T-helper 1 cell treated with Interleukin-12 subunit alpha and Interleukin-12 subunit beta and Interleukin-4 antibody, amounts not matched to agents 30 ng/mL and 1 ng/mL, for 36 hours (primary cell): ENCODE measurements around the gene CRB2. TPM values are rescaled to one million over a fixed set of nuclear protein-coding genes. Genes with fewer than 3 reads are reported as not detected.

Experiments
- intact Hi-C: fragments of 100-400 bp; cut with micrococcal nuclease; formaldehyde crosslinking; loops from one replicate; pipeline ENCODE4 v1.15.1; 2024
- total RNA-seq: library from RNA; stranded (reverse); gene quantifications from 2 replicates; pipeline ENCODE4 v1.2.3, GENCODE V29; 2022

Gene CRB2
- total RNA-seq = not detected in 2 replicates

DNA sequence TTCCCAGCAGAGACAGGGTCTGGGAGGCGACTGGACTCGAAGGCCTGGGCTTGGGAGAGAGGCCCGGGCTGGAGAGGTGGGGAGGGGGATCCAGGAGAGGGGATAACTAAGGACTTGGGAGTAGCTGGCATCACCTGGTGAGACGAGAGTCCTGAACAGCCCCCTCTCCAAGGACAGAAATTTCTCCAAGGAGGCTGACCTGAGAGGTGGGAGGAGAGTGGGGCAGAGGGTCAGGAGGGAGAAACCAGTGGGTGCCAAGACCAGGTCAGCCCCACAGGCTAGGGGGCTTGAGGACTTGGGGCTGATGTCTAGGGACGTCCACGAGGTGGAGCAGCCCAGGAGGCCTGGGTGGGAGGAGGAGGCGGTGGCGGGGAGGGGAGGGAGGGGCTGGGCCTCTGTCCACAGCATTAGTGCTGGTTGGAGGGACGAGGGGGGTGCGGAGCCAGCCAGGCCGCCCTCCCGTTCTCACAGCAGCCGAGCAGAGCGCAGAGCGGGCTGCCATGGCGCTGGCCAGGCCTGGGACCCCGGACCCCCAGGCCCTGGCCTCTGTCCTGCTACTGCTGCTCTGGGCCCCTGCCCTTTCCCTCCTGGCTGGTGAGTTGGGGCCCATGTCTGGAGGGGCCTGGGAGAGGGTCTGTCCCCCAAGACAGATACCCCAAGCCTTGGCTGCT is at the start of gene CRB2:
Gene CRB2 (plus strand): TSS at position 437 of the 671 bp plus-strand sequence. CDS start 64 bp downstream, at position 501.
- intact Hi-C loops = no loop called here

DNA sequence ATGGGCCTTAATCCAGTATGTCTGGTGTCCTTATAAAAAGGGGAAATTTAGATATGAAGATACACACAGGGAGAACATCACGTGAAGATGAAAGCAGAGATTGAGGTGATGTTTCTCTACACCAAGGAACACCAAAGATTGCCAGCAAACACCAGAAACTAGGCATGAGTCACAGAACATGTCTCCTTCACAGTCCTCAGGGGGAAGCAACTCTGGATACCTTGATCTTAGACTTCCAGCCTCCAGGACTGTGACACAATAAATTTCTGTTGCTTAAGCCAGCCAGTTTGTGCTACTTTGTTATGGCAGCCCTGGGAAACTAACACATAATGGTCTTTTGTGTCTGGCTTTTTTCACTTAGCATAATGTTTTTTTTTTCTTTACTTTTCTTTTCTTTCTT is 46.4 kb upstream of the CRB2 start:
- intact Hi-C loops = loop anchor here (5.0 kb wide), 1 partner anchor 38 kb away; no protein-coding TSS in a partner anchor

DNA sequence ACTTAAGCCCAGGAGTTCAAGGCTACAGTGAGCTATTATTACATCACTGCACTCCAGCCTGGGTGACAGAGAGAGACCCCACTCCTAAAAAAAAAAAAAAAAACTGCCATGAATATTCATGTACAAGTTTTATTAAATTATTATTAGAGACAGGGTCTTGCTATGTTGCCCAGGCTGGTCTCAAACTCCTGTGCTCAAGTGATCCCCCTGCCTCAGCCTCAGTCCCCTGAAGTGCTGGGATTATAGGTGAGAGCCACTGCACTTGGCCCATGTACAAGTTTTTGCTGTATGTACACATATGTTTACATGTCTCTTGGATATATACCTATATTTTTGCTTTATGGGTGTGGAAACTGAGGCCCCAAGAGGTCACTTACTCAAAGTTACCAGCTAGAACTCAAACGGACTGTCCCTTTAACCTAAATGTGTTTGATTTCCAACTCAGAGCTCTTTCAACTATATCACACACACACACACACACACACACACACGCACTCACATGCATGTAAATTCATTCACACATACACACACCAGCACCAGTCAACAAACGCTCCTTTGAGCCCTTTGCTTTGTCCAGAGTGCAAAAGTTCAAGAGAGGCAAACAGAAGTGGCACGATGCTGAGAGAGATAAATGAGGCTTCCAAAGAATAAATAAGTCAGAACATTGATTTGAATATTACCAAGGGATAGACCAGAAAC is 45.3 kb upstream of the CRB2 start:
- intact Hi-C loops = no loop called here

DNA sequence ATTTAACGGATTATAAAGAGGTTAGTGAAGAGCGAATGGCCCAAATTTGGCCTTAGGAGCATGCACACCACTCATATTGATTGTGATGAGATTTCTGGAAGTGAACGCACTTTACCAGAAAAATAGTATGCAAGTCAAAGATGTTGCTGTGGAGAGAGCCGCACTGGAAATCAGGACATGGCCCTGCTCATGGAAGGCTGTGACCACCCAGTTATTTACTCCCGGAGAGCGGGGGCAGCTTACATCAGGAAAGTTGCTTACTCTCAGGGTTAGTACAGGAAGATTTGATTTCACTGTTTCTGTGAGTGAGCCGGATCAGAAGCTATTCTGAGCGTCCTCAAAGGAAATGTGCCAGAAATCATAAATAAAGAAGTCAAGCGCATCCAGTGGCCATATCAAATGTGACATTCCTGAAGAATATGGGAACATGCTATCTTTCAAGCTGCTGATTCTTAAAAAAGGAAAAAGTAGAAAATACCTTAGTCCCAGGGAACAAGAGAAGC is 44.7 kb upstream of the CRB2 start:
- intact Hi-C loops = no loop called here

DNA sequence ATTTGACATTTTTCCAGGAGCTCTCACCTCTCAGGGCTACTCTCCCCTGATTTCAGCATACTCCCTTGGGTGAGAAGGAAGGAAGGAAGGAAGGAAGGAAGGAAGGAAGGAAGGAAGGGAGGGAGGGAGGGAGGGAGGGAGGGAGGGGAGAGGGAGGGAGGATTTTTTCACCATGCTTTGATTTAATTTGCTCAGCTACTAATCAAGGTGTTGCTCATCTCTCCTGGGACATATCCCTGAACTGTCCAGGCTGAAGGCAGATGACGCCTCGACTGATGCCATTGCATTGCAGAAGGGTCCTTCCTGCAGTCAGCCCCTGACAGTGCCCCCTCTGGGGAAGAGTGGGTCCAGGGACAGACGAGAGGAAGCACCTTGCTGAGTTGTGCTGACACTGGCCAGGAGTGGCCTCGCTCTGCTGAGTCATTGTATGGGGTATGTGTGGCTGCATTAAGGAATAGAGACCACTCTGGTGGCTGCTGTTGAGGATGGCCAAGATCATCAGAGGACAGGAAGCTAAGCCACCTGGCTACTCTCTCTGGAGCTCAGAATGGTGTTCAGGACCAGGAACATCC is 43.6 kb upstream of the CRB2 start:
- intact Hi-C loops = no loop called here

DNA sequence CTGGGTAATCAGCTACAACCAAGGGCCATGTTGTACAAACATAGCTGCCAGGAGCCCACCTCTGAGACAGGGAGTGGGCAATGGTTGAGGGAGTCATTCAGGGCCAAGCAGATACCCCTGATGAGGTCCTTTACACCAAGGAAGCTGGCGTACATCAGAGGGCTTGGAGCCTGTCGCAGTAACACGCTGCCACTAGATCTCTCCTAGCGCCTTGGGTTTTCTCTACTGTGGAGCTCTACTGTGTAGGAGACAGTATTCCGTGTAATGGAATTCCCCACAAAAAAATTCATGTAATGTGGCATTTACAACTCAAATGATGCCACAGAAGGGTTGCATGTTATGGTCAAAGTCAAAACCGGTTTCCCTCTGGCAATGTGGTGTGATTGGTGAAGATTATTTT is 41.4 kb upstream of the CRB2 start:
- intact Hi-C loops = no loop called here

DNA sequence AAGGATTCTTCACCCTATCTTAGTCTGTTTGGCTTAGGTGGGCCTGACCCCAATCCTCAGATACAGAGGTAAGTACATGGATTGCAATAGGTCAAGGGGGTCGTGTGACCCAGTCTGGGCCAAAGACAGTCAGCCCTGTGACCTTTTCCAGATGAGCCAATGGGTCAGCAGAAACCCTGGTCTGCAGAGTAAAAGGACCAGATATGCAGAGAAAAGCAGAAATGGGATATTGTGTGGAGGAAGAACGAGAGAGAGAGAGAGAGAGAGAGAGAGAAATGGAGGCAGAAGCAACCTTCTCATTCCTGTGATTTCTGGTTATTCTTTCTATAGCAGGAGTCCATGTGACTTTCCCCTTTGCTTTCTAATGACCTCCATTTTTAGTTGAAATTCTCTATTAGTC is 40.4 kb upstream of the CRB2 start:
- intact Hi-C loops = no loop called here

DNA sequence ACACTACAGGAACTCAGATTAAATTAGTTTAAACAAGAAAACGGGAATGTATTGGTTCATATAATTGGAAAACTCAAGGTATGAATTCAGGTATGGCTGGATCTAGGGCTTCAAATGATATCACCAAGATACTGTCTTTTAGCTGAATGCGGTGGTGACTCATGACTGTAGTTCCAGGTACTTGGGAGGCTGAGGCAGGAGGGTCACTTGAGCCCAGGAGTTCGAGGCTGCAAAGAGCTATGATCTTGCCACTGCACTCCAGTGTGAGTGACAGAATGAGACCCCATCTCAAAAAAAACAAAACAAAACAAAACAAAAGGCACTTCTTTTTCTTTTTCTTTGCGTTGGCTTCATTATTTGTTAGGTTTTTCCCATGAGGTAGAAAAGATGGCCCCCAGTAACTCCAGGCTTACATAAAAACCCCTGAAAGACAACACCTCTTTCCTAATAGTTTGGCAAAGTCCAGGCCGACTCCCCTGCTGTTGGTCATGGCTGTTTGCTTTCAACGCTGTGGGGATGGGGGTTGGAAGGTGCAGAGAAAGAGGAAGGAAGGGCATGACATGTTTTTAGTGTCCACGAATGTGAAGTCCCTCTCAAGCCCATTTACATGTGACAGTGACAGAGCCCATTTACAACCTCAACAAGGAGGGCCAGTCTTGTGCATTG is 39.8 kb upstream of the CRB2 start:
- intact Hi-C loops = no loop called here

DNA sequence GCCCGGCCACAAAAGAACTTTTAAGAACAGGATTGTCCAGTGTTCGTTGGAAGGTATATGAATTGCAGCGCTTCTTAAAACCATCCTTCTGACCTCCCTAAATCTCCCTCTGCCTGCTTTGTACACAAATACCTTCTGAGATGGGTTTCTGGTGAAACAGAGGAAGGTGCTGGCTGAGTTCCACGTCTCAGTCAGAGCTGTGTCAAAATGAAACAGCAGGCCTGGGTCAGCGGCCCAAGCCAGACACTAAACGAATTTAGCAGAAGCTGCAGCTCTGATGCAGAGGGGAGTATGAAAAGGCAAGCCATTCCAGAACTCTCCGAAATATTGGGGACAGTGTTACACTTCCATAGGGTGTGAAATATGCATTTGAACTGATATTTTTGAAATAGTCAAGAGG is 37.8 kb upstream of the CRB2 start:
- intact Hi-C loops = no loop called here

DNA sequence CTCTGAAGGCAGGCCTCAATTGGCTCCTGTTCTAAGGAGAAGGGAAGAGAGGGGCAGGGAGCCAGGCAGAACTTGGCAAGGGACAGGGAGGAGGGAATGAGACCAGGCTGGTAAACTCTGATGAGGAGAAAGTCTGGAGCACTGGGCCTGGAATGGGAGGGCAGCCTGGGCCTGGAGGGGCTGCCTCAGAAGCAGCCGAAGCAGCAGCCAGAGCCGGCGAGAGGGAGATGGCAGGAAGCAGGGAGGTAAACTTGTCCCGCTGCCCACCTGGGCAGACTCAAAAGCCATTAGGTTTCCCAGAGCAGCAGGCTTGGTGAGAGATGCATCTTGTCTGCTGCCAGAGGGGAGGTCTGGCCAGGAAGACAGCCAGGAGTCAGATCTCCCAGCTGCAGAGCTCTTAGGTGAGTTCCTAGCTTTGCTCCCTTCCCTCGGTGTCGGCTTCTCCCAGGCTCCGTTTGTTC is 37.0 kb upstream of the CRB2 start:
- intact Hi-C loops = no loop called here

DNA sequence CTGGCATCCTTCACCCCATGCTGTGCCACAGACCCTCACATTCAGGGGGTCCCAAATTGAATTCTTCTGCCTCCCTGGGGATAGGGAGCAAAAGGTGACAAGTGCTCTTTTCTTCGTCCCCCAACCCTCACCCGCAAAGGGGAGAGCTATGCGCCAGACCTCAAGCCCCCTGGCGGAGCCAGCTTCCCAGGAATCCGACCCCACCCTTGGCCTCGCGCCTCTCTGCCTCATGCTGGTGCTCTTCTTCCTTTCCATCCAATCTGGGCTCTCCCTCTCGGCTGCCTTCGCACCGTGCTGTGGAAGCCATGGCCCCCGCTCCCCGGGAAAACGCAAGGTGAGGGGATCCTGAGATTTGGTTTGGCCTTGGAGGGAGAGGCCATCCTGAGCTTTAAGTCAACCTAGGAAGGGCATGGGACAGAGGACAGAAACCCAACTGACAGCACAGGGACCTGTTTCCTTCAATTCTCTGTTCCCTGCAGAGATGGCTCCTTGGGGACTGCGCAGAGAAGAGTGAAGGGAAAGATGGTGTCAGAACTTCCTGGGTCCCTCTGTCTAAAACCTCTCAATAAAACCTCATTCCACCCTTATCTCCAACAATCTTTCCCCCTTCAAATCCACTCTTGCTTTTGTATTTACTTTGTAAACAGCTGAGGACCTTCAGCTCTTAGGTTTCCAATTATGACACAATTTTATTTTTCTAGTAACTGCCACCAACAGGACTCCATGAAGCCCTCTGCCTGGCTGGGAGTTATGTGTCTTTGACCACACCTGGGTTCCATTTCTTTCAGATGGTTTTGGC is 36.3 kb upstream of the CRB2 start:
- intact Hi-C loops = no loop called here

DNA sequence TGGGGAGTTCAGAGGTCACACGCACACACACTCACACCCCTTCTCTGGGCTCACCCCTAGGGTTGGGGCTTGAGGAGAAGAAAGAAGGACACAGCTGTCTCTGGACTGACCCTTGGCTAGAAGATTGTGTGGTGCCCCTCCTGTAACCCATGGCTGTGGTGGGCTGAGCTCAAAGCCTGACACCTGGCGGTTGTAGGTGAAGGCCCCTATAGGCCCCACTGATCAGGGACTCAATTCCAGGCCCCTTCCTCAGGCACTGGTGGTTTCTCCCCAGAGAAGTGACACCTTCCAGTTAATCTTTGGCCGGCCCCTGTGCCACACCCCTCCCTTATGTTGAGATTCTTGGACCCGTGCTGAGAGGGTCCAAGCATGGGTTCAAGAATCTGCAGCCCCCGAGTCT is 35.2 kb upstream of the CRB2 start:
- intact Hi-C loops = no loop called here

DNA sequence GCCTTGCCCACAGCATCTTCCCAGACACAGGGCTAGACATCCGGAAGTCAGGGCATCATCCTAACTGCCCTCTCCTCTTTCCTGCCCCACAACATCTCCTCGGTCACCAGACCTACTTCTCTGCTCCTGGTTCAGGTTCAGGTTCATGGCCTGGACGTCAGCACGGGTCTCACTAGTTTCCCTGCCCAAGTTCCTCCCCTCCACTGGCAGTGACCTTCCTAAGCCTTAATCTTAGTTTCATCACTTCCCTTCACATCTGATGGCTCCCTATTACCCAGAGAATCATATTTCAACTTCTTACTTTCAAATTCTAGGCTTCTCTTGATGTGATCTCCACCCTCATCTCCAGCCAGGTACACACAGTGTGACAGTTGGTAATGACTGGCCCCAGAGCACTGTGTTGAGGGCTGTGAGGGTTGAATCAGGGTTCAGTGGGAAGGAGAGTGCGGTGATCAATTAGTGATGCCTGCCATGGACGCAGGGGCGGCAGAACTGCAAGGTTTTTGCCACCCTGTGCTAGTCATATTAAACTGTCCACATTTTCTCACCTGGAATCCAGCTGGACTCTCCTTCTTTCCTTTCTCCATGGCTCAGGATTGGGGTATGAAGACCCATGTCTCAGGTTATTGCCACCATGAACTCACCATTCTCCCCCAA is 34.3 kb upstream of the CRB2 start:
- intact Hi-C loops = loop anchor here (1.0 kb wide), 2 partner anchors 14 to 53 kb away; partner anchors contain the start of gene STRBP

DNA sequence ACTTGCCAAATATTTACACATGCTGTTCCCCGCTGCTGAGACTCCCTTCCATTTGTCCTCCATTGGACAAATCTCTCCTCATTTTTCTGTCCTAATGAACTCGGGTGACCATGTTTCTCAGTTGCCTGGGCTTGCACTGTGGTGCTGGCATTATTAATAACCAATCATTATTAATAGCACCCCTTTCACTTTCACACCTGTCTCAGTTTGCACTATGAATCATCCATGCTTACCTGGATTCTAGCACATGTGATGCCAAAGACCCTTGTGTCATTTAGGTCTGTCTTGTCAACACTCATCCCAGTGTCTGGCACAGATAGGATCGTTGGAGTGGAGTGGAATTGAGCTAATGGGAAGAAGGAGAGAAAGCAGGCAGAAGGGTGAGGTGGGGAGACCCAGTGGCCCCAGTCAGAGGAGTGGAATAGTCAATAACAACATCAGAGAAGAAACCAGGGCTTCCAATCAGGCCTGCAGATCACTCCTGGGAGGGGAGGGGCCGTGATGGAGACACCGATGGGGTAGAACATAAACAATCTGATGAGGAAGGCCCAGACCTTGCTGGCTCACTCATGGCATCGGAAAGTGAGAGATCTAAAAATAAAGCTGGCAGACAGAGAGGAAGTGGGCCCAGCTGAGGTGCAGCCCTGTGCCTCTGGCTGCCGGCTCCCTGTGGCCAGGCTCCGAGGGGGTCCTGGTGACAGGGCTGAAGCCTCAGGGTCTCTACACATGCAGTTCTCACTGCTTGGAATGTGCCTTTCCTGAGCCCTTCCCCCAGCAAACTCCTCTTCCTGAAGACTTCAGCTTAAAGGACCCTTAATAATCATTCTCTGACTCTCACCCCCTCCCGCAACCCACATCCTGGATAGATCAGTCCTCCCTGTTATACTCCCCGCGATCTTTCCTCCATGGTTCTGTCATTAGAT is 33.5 kb upstream of the CRB2 start:
- intact Hi-C loops = loop anchor here (1.0 kb wide), 3 partner anchors 15 to 54 kb away; partner anchors contain the start of gene STRBP

DNA sequence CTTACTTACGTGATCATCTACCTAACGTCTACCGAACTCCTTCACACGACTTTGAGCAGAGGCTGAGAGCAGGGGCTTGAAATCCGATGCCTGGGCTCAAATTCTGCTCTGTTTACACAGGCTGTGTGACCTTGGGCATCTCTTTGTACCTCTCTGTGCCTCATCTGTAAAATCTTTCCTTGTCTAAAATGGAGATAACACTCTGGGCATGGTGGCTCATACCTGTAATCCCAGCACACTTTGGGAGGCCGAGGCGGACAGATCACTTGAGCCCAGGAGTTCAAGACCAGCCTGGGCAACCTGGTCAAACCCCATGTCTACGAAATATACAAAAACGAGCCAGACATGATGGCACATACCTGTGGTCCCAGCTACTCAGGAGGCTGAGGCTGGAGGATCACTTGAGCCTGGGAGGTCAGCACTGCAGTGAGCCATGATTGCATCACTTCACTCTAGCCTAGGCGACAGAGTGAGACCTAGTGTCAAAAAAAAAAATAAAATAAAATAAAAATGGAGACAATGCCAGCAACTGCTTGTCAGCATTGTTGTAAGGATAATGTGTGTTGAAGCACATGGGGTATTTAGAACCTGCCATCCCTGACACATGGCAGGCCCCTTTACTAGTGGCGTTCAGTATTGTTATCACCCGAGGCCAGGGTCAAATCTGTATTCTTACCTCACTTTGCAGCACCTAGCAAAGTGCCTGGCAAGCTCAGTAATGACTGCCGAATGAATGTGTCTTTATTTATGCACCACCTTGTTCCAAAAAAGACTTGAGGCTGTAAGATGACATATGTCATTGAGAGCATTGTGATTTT is 32.6 kb upstream of the CRB2 start:
- intact Hi-C loops = loop anchor here (1.0 kb wide), 1 partner anchor 16 kb away; no protein-coding TSS in a partner anchor

DNA sequence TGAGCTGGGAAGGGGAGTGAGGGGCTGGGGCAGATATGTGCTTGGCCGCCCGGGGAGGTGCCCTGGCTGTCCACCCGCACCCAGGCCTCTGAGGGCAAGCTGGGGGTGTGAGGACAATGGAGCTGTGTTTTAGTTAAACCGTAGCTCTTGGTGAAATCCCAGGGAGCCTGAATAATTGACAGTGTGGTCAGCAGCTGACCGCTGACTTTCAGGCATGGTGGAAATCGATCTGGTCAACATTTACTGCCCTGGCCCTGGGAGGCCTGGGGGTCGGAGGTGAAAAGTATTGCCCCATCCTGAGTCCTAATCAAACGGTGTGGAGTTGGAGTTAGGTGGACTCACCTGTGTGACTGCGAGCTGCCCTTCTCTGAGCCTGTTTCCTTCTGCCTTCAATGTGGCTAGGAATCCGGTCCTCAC is 31.2 kb upstream of the CRB2 start:
- intact Hi-C loops = no loop called here

DNA sequence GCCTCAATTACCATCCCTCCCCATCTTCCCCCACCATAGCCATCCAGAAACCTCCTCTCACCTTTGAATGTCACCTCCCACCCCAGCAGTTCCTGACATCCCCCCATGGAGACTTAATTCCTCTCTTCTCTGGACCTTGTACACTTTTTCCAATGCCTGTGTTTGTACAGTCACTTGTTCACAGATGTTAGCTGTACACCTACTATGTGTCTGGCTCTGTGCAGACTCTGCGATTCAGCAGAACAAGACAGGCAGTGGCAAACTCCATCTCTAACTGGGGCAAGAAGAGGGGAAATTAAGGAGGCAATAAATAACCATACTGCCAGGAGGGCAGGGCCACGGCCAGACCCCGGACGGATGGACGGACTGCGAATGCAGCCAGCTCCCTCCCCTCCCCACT is 29.8 kb upstream of the CRB2 start:
- intact Hi-C loops = no loop called here

DNA sequence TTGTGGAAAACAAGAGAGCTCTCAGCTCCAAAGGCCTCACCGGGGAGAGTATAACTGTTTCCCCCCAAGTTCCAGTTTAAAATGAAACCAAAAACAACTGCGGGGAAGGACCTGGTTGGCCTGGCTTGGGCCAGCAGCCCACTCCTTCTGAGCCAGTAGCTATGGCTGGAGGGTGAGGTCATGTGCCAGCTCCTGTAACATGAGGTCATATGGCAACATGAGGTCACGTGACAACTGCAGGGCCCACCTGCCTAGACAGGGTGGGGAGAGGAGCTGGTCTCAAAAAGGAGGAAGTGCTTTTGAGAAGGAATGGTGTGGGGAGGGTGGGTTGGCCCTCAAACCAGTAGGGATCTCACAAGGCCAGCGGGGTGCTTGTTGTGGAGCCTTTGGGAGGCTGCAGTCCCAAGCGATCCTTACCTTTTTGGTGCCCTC is 29.3 kb upstream of the CRB2 start:
- intact Hi-C loops = no loop called here
